ENCODE data around the gene CNPPD1. TPM values are rescaled to one million over a fixed set of nuclear protein-coding genes. Genes with fewer than 3 reads are reported as not detected.

The CNPPD1 gene
- total RNA-seq, 2 donors from 2014 or later = 27.7 to 33.2 TPM

DNA sequence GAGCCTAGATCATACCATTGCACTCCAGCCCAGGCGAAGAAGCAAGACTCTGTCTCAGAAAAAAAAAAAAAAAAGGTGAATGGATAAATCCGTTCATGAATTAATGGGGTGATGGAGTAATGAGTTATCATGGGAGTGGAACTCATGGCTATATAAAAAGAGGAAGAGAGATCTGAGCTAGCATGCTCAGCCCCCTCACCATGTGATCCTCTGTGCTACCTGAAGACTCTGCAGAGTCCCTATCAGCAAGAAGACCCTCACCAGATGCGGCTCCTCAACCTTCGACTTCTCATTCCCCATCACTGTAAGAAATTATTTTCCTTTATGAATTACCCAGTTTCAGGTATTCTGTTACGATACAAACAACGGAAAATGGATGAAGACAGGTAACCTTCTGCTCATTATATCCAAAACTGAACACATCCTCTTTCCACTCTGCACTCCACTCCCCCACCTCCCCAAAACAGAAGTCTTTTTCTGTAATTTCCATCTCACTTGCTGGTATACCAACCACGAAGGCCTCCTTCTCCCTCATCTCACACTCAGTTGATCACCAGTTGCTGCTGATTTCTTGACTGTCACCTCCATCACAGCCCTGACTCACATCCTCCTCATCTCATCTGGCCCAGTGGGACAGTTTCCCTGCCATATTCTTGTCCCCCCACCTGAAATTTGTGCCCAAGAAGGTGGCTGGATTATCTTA is 10.2 kb upstream of the CNPPD1 start:
- Histone ChIP-seq H3K4me1 (ENCODE audit: control insufficient read depth, insufficient read depth, low read length) (no peaks in the 10 kb centered on the region), H3K36me3 (ENCODE audit: control insufficient read depth, insufficient read depth, low read length) (peaks cover 23% of the 10 kb centered on the region), H3K9ac (ENCODE audit: extremely low read depth, low read length, poor library complexity, severe bottlenecking) (no peak overlapping the region), H3K4me3 (ENCODE audit: low read length) (no peak overlapping the region), H3K9me3 (ENCODE audit: control insufficient read depth, low read length) (no peaks in the 10 kb centered on the region), H3K27ac (ENCODE audit: low read depth, low read length) (no peak overlapping the region), H3K27me3 (ENCODE audit: control insufficient read depth, insufficient read depth, low read length, poor library complexity, severe bottlenecking) (no peaks in the 10 kb centered on the region)
- H3K4me3 Mint-ChIP-seq = no peak overlapping the region
- H3K4me1 Mint-ChIP-seq = no peaks in the 10 kb centered on the region
- TF ChIP-seq, protein P1, sequence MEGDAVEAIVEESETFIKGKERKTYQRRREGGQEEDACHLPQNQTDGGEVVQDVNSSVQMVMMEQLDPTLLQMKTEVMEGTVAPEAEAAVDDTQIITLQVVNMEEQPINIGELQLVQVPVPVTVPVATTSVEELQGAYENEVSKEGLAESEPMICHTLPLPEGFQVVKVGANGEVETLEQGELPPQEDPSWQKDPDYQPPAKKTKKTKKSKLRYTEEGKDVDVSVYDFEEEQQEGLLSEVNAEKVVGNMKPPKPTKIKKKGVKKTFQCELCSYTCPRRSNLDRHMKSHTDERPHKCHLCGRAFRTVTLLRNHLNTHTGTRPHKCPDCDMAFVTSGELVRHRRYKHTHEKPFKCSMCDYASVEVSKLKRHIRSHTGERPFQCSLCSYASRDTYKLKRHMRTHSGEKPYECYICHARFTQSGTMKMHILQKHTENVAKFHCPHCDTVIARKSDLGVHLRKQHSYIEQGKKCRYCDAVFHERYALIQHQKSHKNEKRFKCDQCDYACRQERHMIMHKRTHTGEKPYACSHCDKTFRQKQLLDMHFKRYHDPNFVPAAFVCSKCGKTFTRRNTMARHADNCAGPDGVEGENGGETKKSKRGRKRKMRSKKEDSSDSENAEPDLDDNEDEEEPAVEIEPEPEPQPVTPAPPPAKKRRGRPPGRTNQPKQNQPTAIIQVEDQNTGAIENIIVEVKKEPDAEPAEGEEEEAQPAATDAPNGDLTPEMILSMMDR (conservative IDR thresholded peaks at IDR 0.05) = no peak
- WGBS, 2 experiments (ENCODE audit: insufficient coverage in 1 of 2, insufficient read length in 1 of 2) = 89 to 98% methylated on average over 6 to 7 of the region's 7 CpGs
- H3K27ac Mint-ChIP-seq = no peak overlapping the region
- no peaks in the 10 kb centered on the region for H3K27me3 Mint-ChIP-seq (ENCODE audit: insufficient read depth)
- no peak for DNase-seq
- peaks cover 16% of the 10 kb centered on the region for H3K36me3 Mint-ChIP-seq (ENCODE audit: low read depth)
- no peaks in the 10 kb centered on the region for H3K9me3 Mint-ChIP-seq

DNA sequence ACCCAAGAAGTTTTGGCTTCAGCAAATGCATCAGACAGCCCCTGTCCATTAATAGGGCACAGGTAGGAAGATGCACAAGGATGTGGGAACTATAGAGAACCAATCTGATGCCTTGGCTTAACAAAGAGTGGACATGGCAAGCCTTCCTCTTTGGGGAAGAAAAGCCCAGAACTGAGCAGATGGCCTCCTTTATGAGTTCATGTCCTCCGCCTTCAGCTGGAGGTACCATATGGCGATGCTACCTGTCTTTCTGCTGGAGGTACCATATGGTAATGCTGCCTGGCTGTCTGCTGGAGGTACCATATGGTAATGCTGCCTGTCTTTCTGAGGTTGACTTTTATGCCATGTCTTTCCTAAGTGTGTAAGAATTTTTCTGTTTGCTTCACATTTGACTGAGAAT is 7.4 kb upstream of the CNPPD1 start:
- H3K9me3 Mint-ChIP-seq = no peaks in the 10 kb centered on the region
- WGBS, 2 experiments (ENCODE audit: insufficient coverage in 1 of 2, insufficient read length in 1 of 2) = 93 to 95% methylated on average over 2 of the region's 2 CpGs
- no peak overlapping the region for H3K27ac Mint-ChIP-seq
- peaks cover 32% of the 10 kb centered on the region for H3K36me3 Mint-ChIP-seq (ENCODE audit: low read depth)
- Histone ChIP-seq H3K36me3 (ENCODE audit: control insufficient read depth, insufficient read depth, low read length) (peaks cover 48% of the 10 kb centered on the region), H3K27me3 (ENCODE audit: control insufficient read depth, insufficient read depth, low read length, poor library complexity, severe bottlenecking) (no peaks in the 10 kb centered on the region), H3K9me3 (ENCODE audit: control insufficient read depth, low read length) (no peaks in the 10 kb centered on the region), H3K27ac (ENCODE audit: low read depth, low read length) (no peak overlapping the region), H3K4me3 (ENCODE audit: low read length) (no peak overlapping the region), H3K4me1 (ENCODE audit: control insufficient read depth, insufficient read depth, low read length) (no peaks in the 10 kb centered on the region), H3K9ac (ENCODE audit: extremely low read depth, low read length, poor library complexity, severe bottlenecking) (no peak overlapping the region)
- H3K4me3 Mint-ChIP-seq = no peak overlapping the region
- TF ChIP-seq, protein P1 (conservative IDR thresholded peaks at IDR 0.05) = no peak
- H3K4me1 Mint-ChIP-seq = peaks cover 3% of the 10 kb centered on the region
- no peaks in the 10 kb centered on the region for H3K27me3 Mint-ChIP-seq (ENCODE audit: insufficient read depth)
- no peak for DNase-seq

DNA sequence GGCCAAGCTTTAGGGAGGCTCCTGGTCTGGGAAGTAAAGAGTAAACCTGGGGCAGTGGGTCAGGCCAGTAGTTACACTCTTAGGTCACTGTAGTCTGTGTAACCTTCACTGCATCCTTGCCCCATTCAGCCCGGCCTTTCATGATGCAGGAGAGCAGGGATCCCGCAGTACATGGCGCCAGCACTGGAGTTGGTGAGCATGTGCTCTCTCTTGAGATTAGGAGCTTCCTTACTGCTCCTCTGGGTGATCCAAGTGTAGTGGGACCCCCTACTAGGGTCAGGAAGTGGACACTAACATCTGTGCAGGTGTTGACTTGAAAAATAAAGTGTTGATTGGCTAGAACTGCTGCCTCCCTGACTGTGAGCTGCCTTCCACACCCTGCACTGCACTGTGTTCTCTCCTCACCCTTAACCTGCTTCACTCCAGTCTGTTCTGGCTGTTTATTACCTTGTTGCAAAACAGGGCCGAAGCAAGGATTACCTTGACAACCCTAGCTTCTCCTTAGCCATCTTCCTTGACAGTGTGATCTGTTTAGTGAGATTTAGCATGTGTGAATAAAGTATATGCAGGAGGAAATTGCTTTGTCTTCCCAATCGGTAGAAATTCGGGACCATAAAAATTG is 6.5 kb upstream of the CNPPD1 start:
- Mint-ChIP-seq H3K27ac (no peak overlapping the region), H3K27me3 (ENCODE audit: insufficient read depth) (no peaks in the 10 kb centered on the region), H3K4me3 (no peak overlapping the region), H3K36me3 (ENCODE audit: low read depth) (peaks cover 32% of the 10 kb centered on the region), H3K9me3 (no peaks in the 10 kb centered on the region), H3K4me1 (peaks cover 8% of the 10 kb centered on the region)
- Histone ChIP-seq H3K4me3 (ENCODE audit: low read length) (no peak overlapping the region), H3K27ac (ENCODE audit: low read depth, low read length) (no peak overlapping the region), H3K9me3 (ENCODE audit: control insufficient read depth, low read length) (no peaks in the 10 kb centered on the region), H3K4me1 (ENCODE audit: control insufficient read depth, insufficient read depth, low read length) (no peaks in the 10 kb centered on the region), H3K27me3 (ENCODE audit: control insufficient read depth, insufficient read depth, low read length, poor library complexity, severe bottlenecking) (no peaks in the 10 kb centered on the region), H3K36me3 (ENCODE audit: control insufficient read depth, insufficient read depth, low read length) (peaks cover 48% of the 10 kb centered on the region), H3K9ac (ENCODE audit: extremely low read depth, low read length, poor library complexity, severe bottlenecking) (no peak overlapping the region)
- TF ChIP-seq, protein P1 (conservative IDR thresholded peaks at IDR 0.05) = no peak
- WGBS, 2 experiments (ENCODE audit: insufficient coverage in 1 of 2, insufficient read length in 1 of 2) = 90 to 97% methylated on average over 2 to 6 of the region's 6 CpGs
- no peak for DNase-seq
